DND-41 (cell line): Measurements from ENCODE around the gene CALCOCO2.

Experiments
- CTCF ChIP-seq: IDR thresholded peaks from 2 replicates; pipeline ENCODE4 v1.5.1; 2012; ENCODE audit warnings: borderline replicate concordance, low read length, moderate library complexity, mild to moderate bottlenecking; ENCODE audit not compliant: poor library complexity, severe bottlenecking; ENCODE audit errors: extremely low read depth
- EZH2 ChIP-seq: IDR thresholded peaks from 3 replicates; pipeline ENCODE4 v1.6.1; 2012; ENCODE audit warnings: borderline replicate concordance, low read depth, mild to moderate bottlenecking, moderate library complexity, low read length, inconsistent platforms; ENCODE audit not compliant: severe bottlenecking

DNA sequence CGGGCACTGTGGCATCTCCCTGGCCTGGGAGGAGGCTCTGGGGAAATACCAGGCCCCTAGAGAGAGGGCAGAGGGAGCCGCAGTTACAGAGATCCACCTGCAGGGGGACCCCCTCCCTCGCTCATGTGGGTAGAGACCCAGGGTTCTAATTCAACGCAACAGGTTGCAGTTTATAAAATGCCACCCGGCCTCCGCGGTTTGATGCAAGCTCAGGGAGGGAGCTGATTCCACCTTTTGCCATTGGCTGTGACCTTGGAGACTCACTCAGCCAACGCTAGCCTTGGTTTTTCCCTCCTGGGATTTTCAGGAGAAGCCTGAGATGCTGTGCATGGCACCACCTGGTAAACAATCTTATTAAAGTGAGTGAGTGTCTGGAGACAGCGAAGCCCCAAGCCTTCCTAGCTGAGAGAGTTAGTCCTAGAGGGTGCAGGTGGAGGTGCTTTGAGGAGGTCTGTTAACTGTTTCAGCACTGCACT, 25.9 kb upstream of the CALCOCO2 start:
- TF ChIP-seq CTCF = peak; percentile 92
- TF ChIP-seq EZH2 = no peak
